GM12878 (cell line): Measurements from ENCODE around the gene ERN2. TPM values are rescaled to one million over a fixed set of nuclear protein-coding genes. Genes with fewer than 3 reads are reported as not detected.

ENCODE experiments used
- ATAC-seq: fragments of 200-7000 bp; cut with Tn5 transposase; 3 replicates; pipeline ENCODE4 v1.9.1; 2020; ENCODE audit warnings: mild to moderate bottlenecking, moderate library complexity
- BruUV-seq: library from RNA; stranded (reverse); fragments of 400-500 nt; replicated peaks from 2 replicates; lab custom pipeline; 2021; lab: Mats Ljungman, UMichigan
- CTCF ChIA-PET: fragments of 300-600 bp; sonication (Branson Sonifier 250); formaldehyde crosslinking; extraction: SDS; loops from one replicate; lab custom pipeline; 2021; ENCODE audit warnings: inconsistent platforms; lab: Yijun Ruan, JAX
- POLR2A ChIA-PET: fragments of 350-600 bp; formaldehyde crosslinking; extraction: SDS; loops from one replicate; lab custom pipeline; 2021; ENCODE audit warnings: inconsistent platforms; lab: Charles Lee
- RAD21 ChIA-PET: fragments of 300-600 bp; sonication (Branson Sonifier 250); formaldehyde crosslinking; loops from one replicate; lab custom pipeline; 2023; ENCODE audit warnings: antibody characterized with exemption; ENCODE audit not compliant: unreplicated experiment; lab: Charles Lee
- SMC1A ChIA-PET: fragments of 300-600 bp; sonication (Branson Sonifier 250); formaldehyde crosslinking; loops from one replicate; lab custom pipeline; 2023; ENCODE audit not compliant: unreplicated experiment, uncharacterized antibody; lab: Charles Lee
- DNase-seq: peaks from one replicate; pipeline ENCODE4 v3.0.0-alpha.2; 2011; ENCODE audit warnings: low read depth, low spot score
- FAIRE-seq: peaks from 3 replicates; lab custom pipeline; 2011; peaks lifted over from hg19 to GRCh38; lab: Jason Lieb, UNC
- H2AFZ ChIP-seq: 2 replicates; pipeline ENCODE4 v1.6.0; 2011; ENCODE audit warnings: low read depth, low read length, control low read depth; ENCODE audit not compliant: control insufficient read depth
- H3K27ac ChIP-seq: 2 replicates; pipeline ENCODE4 v1.5.1; 2011; ENCODE audit warnings: control low read depth; ENCODE audit not compliant: control insufficient read depth, insufficient read depth
- H3K27me3 ChIP-seq, 2 experiments: replicated peaks in 1 of 2; 2 replicates each; pipeline versions ENCODE4 v1.6.0 to v1.6.1; 2011; ENCODE audit warnings: low read length in 1 of 2; ENCODE audit not compliant: control insufficient read depth in 2 of 2, insufficient read depth in 2 of 2
- H3K36me3 ChIP-seq, 2 experiments: 2 replicates each; pipeline ENCODE4 v1.5.1; 2011; ENCODE audit warnings: low read length in 1 of 2; ENCODE audit not compliant: control insufficient read depth in 2 of 2, insufficient read depth in 2 of 2
- H3K4me1 ChIP-seq: 2 replicates; pipeline ENCODE4 v1.6.1; 2011; ENCODE audit warnings: mild to moderate bottlenecking, low read length, moderate library complexity, mixed read lengths; ENCODE audit not compliant: control insufficient read depth, insufficient read depth
- H3K4me2 ChIP-seq: 2 replicates; pipeline ENCODE4 v1.6.0; 2011; ENCODE audit warnings: control low read depth; ENCODE audit not compliant: control insufficient read depth, insufficient read depth
- H3K4me3 ChIP-seq: fragments of 200-600 bp; sonication (generic); 2 replicates; pipeline ENCODE4 v1.5.1; 2016
- H3K79me2 ChIP-seq: 2 replicates; pipeline ENCODE4 v1.6.0; 2011; ENCODE audit warnings: low read length; ENCODE audit not compliant: control insufficient read depth, insufficient read depth
- H3K9ac ChIP-seq: 2 replicates; pipeline ENCODE4 v1.8.0; 2011; ENCODE audit warnings: low read length, control low read depth, mixed read lengths; ENCODE audit not compliant: control insufficient read depth, insufficient read depth
- H3K9me3 ChIP-seq: replicated peaks from 3 replicates; pipeline ENCODE4 v1.5.1; 2011; ENCODE audit warnings: mild to moderate bottlenecking, low read length; ENCODE audit not compliant: control insufficient read depth, insufficient read depth
- H4K20me1 ChIP-seq: 2 replicates; pipeline ENCODE4 v1.6.0; 2011; ENCODE audit not compliant: control insufficient read depth, insufficient read depth
- NFIC ChIP-seq: IDR thresholded peaks from 2 replicates; pipeline ENCODE4 v1.6.1; 2012; ENCODE audit warnings: low read depth, mild to moderate bottlenecking, inconsistent platforms, low read length, moderate library complexity
- WGBS: methylation state at CpG from one replicate; pipeline ENCODE4 v1.1.6; 2016; ENCODE audit warnings: low lambda C conversion rate; ENCODE audit not compliant: insufficient replicate concordance, insufficient coverage; ENCODE audit errors: missing lambda C conversion rate; 5-methylcytosine and 5-hydroxymethylcytosine counted together
- in situ Hi-C: fragments of 300-500 bp; cut with MboI; formaldehyde crosslinking; loops from 9 replicates; pipeline ENCODE4 v1.14.3; 2018; ENCODE audit warnings: mixed read lengths
- intact Hi-C: fragments of 100-400 bp; cut with micrococcal nuclease; formaldehyde crosslinking; loops from one replicate; pipeline ENCODE4 v1.14.2; 2022; ENCODE audit not compliant: unreplicated experiment
- polyA plus RNA-seq, 11 experiments: library from polyadenylated mRNA; depleted of rRNA in 4 of 11; unstranded in 6 of 11; stranded (reverse) in 5 of 11; fragments of >200 nt; fragmentation: Nextera tagmentation in 4 of 11; fragmentation: Illumina TruSeq in 1 of 11; extraction: Ambion mirVana in 4 of 11; extraction: Trizol in 1 of 11; gene quantifications; 1 replicate in 1 of 11; 2 replicates in 10 of 11; pipeline versions ENCODE4 v1.2.1 to v1.2.3, GENCODE V29; 2011 to 2016; ENCODE audit warnings: inconsistent platforms in 2 of 11, missing spikeins in 2 of 11, low read depth in 1 of 11
- total RNA-seq, 4 experiments: library from RNA; depleted of rRNA in 3 of 4; stranded (reverse); fragments of >200 nt in 3 of 4; fragmentation: Illumina TruSeq in 1 of 4; extraction: Trizol in 1 of 4; gene quantifications; 2 replicates each; pipeline versions ENCODE4 v1.2.1 to v1.2.3, GENCODE V29; 2013 to 2021
- TF ChIP-seq, protein P1 (sequence below): fragments of 450-650 bp; formaldehyde crosslinking; IDR thresholded peaks from 2 replicates; pipeline ENCODE4 v1.4.0; 2022; ENCODE audit warnings: mild to moderate bottlenecking, moderate library complexity

The ERN2 gene
- total and polyA plus RNA-seq, 10 of the 15 experiments (the other 5 are each of a cell fraction or from before 2014, with no cell fraction given) = 0.06 to 0.95 (median 0.36) TPM; not detected in 5

DNA sequence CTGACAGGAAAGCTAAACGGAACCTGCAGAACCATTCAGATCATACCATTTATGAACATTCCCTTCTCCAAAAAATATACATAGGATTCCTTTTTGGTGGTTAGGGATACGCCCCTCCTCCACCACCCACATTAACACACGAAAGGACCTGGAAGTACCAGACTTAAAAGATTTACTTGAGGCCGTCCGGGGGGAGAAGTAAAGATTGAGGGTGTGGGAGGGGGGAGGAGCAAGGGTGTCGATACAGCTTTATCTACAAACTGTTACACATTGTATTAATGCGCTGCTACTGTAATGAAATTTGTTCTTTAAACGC is 72.4 kb downstream of the ERN2 start:
- no peak for DNase-seq
- intact Hi-C loops (loop anchor here (5.0 to 10.0 kb wide), 2 partner anchors 37 to 894 kb away; partner anchors contain the start of genes PLK1 and RBBP6), in situ Hi-C loops (no loop called here)
- peak overlapping the region; percentile 85 for H2AFZ ChIP-seq
- H3K9ac ChIP-seq = peak overlapping the region; percentile 89
- SMC1A ChIA-PET = interaction anchor here (0.8 to 1.1 kb wide), 3 partner anchors 12 to 39 kb away, joined by 3 read pairs; no protein-coding TSS in a partner anchor
- peak overlapping the region; percentile 85 for H3K4me2 ChIP-seq
- CTCF ChIA-PET = interaction anchor here (1.1 kb wide), 1 partner anchor 44 kb away, joined by 3 read pairs; no protein-coding TSS in a partner anchor
- peaks cover 3% of the 10 kb centered on the region; the same call in 1 of the 2 replicates for H3K4me1 ChIP-seq
- peak; percentile 7 for ATAC-seq
- H3K9me3 ChIP-seq = no peaks in the 10 kb centered on the region
- TF ChIP-seq, protein P1, sequence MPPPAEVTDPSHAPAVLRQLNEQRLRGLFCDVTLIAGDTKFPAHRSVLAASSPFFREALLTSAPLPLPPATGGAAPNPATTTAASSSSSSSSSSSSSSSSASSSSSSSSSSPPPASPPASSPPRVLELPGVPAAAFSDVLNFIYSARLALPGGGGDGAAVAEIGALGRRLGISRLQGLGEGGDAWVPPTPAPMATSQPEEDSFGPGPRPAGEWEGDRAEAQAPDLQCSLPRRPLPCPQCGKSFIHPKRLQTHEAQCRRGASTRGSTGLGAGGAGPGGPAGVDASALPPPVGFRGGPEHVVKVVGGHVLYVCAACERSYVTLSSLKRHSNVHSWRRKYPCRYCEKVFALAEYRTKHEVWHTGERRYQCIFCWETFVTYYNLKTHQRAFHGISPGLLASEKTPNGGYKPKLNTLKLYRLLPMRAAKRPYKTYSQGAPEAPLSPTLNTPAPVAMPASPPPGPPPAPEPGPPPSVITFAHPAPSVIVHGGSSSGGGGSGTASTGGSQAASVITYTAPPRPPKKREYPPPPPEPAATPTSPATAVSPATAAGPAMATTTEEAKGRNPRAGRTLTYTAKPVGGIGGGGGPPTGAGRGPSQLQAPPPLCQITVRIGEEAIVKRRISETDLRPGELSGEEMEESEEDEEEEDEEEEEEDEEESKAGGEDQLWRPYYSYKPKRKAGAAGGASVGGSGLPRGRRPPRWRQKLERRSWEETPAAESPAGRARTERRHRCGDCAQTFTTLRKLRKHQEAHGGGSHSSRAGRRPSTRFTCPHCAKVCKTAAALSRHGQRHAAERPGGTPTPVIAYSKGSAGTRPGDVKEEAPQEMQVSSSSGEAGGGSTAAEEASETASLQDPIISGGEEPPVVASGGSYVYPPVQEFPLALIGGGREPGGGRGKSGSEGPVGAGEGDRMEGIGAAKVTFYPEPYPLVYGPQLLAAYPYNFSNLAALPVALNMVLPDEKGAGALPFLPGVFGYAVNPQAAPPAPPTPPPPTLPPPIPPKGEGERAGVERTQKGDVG (CRISPR knock-in tag) = no peak
- 0 out of 2 replicates have a peak, but pooled peaks have one; percentile 18 for TF ChIP-seq NFIC
- H3K27me3 ChIP-seq = no peaks in the 10 kb centered on the region
- H3K4me3 ChIP-seq = peak overlapping the region; percentile 80
- RAD21 ChIA-PET = interaction anchor here (1.1 to 1.2 kb wide), 2 partner anchors 11 to 12 kb away, joined by 3 read pairs; no protein-coding TSS in a partner anchor
- peak overlapping the region; percentile 81 for H3K27ac ChIP-seq
- under 1% methylated on average over 8 of the region's 8 CpGs for WGBS
- POLR2A ChIA-PET = interaction anchor here (0.6 to 1.3 kb wide), 3 partner anchors 36 to 50 kb away, joined by 3 to 7 read pairs (median 4); partner anchors contain the start of gene PLK1
- no TSS peak for BruUV-seq
- H4K20me1 ChIP-seq = no peaks in the 10 kb centered on the region
- peaks cover 37% of the 10 kb centered on the region for H3K79me2 ChIP-seq
- peaks cover 0 to 10% of the 10 kb centered on the region in 2 experiments; a peak in 1 of 4 replicates for H3K36me3 ChIP-seq
- FAIRE-seq = peak; percentile 44

Other genes with a start within 250 kb of the ERN2 start
Only the 7 nearest of the 9 such genes appear.
- gene UBFD1, start 155.5 kb downstream of the ERN2 start, total RNA-seq (2014; rRNA removed) = 31.3 and 38.3 TPM in 2 replicates
- gene UBFD1, start 155.5 kb downstream of the ERN2 start, total RNA-seq (2014; rRNA removed; fragmentation: Illumina TruSeq; extraction: Trizol) = 18.1 and 19.0 TPM in 2 replicates
- 45.8 and 48.5 TPM in 2 replicates for gene UBFD1, start 155.5 kb downstream of the ERN2 start, total RNA-seq (2021)
- 37.6 and 41.9 TPM in 2 replicates for gene UBFD1, start 155.5 kb downstream of the ERN2 start, polyA plus RNA-seq (2011; rRNA removed)
- 23.4 and 23.7 TPM in 2 replicates for gene UBFD1, start 155.5 kb downstream of the ERN2 start, polyA plus RNA-seq (2014; fragmentation: Illumina TruSeq; extraction: Trizol)
- gene UBFD1, start 155.5 kb downstream of the ERN2 start, polyA plus RNA-seq (2014; fragmentation: Nextera tagmentation; extraction: Ambion mirVana) = 1 to 10 TPM; 7.3 to 7.9 TPM
- 31.1 and 40.7 TPM in 2 replicates for gene UBFD1, start 155.5 kb downstream of the ERN2 start, polyA plus RNA-seq (2014; rRNA removed)
- gene UBFD1, start 155.5 kb downstream of the ERN2 start, polyA plus RNA-seq (2016; fragmentation: Nextera tagmentation; extraction: Ambion mirVana) = 10 to 100 TPM; 33.2 to 38.6 TPM
- gene NDUFAB1, start 116.9 kb downstream of the ERN2 start, total RNA-seq (2014; rRNA removed) = 258 and 271 TPM in 2 replicates
- 115 and 123 TPM in 2 replicates for gene NDUFAB1, start 116.9 kb downstream of the ERN2 start, total RNA-seq (2014; rRNA removed; fragmentation: Illumina TruSeq; extraction: Trizol)
- 131 and 137 TPM in 2 replicates for gene NDUFAB1, start 116.9 kb downstream of the ERN2 start, total RNA-seq (2021)
- 237 and 375 TPM in 2 replicates for gene NDUFAB1, start 116.9 kb downstream of the ERN2 start, polyA plus RNA-seq (2011; rRNA removed)
- 64.1 and 79.9 TPM in 2 replicates for gene NDUFAB1, start 116.9 kb downstream of the ERN2 start, polyA plus RNA-seq (2014; fragmentation: Illumina TruSeq; extraction: Trizol)
- 100 to 1,000 TPM in 1 of 2 experiments, 10 to 100 TPM in 1; 99.8 to 226 TPM for gene NDUFAB1, start 116.9 kb downstream of the ERN2 start, polyA plus RNA-seq (2014; fragmentation: Nextera tagmentation; extraction: Ambion mirVana)
- gene NDUFAB1, start 116.9 kb downstream of the ERN2 start, polyA plus RNA-seq (2014; rRNA removed) = 325 and 378 TPM in 2 replicates
- 100 to 1,000 TPM; 564 to 584 TPM for gene NDUFAB1, start 116.9 kb downstream of the ERN2 start, polyA plus RNA-seq (2016; fragmentation: Nextera tagmentation; extraction: Ambion mirVana)
- 15.8 and 18.0 TPM in 2 replicates for gene PALB2, start 71.9 kb downstream of the ERN2 start, total RNA-seq (2014; rRNA removed)
- 23.4 and 23.8 TPM in 2 replicates for gene PALB2, start 71.9 kb downstream of the ERN2 start, total RNA-seq (2014; rRNA removed; fragmentation: Illumina TruSeq; extraction: Trizol)
- gene PALB2, start 71.9 kb downstream of the ERN2 start, total RNA-seq (2021) = 17.1 and 17.3 TPM in 2 replicates
- gene PALB2, start 71.9 kb downstream of the ERN2 start, polyA plus RNA-seq (2011; rRNA removed) = 12.4 and 18.8 TPM in 2 replicates
- gene PALB2, start 71.9 kb downstream of the ERN2 start, polyA plus RNA-seq (2014; fragmentation: Illumina TruSeq; extraction: Trizol) = 18.7 and 22.6 TPM in 2 replicates
- 10 to 100 TPM in 1 of 2 experiments, 1 to 10 TPM in 1; 9.2 to 15.1 TPM for gene PALB2, start 71.9 kb downstream of the ERN2 start, polyA plus RNA-seq (2014; fragmentation: Nextera tagmentation; extraction: Ambion mirVana)
- 12.2 and 17.8 TPM in 2 replicates for gene PALB2, start 71.9 kb downstream of the ERN2 start, polyA plus RNA-seq (2014; rRNA removed)
- gene PALB2, start 71.9 kb downstream of the ERN2 start, polyA plus RNA-seq (2016; fragmentation: Nextera tagmentation; extraction: Ambion mirVana) = 10 to 100 TPM; 22.4 to 24.6 TPM
- gene DCTN5, start 71.8 kb downstream of the ERN2 start, total RNA-seq (2014; rRNA removed) = 49.1 and 61.9 TPM in 2 replicates
- gene DCTN5, start 71.8 kb downstream of the ERN2 start, total RNA-seq (2014; rRNA removed; fragmentation: Illumina TruSeq; extraction: Trizol) = 66.6 and 69.3 TPM in 2 replicates
- 84.7 and 86.6 TPM in 2 replicates for gene DCTN5, start 71.8 kb downstream of the ERN2 start, total RNA-seq (2021)
- 153 and 159 TPM in 2 replicates for gene DCTN5, start 71.8 kb downstream of the ERN2 start, polyA plus RNA-seq (2011; rRNA removed)
- 97.1 and 108 TPM in 2 replicates for gene DCTN5, start 71.8 kb downstream of the ERN2 start, polyA plus RNA-seq (2014; fragmentation: Illumina TruSeq; extraction: Trizol)
- gene DCTN5, start 71.8 kb downstream of the ERN2 start, polyA plus RNA-seq (2014; fragmentation: Nextera tagmentation; extraction: Ambion mirVana) = 10 to 100 TPM; 69.2 to 72.5 TPM
- gene DCTN5, start 71.8 kb downstream of the ERN2 start, polyA plus RNA-seq (2014; rRNA removed) = 66.4 and 76.2 TPM in 2 replicates
- 100 to 1,000 TPM; 123 to 126 TPM for gene DCTN5, start 71.8 kb downstream of the ERN2 start, polyA plus RNA-seq (2016; fragmentation: Nextera tagmentation; extraction: Ambion mirVana)
- 67.2 and 79.9 TPM in 2 replicates for gene PLK1, start 34.3 kb downstream of the ERN2 start, total RNA-seq (2014; rRNA removed)
- 23.4 and 27.3 TPM in 2 replicates for gene PLK1, start 34.3 kb downstream of the ERN2 start, total RNA-seq (2014; rRNA removed; fragmentation: Illumina TruSeq; extraction: Trizol)
- gene PLK1, start 34.3 kb downstream of the ERN2 start, total RNA-seq (2021) = 120 and 124 TPM in 2 replicates
- 31.1 and 59.2 TPM in 2 replicates for gene PLK1, start 34.3 kb downstream of the ERN2 start, polyA plus RNA-seq (2011; rRNA removed)
- 145 and 189 TPM in 2 replicates for gene PLK1, start 34.3 kb downstream of the ERN2 start, polyA plus RNA-seq (2014; fragmentation: Illumina TruSeq; extraction: Trizol)
- 10 to 100 TPM; 11.3 to 19.5 TPM for gene PLK1, start 34.3 kb downstream of the ERN2 start, polyA plus RNA-seq (2014; fragmentation: Nextera tagmentation; extraction: Ambion mirVana)
- gene PLK1, start 34.3 kb downstream of the ERN2 start, polyA plus RNA-seq (2014; rRNA removed) = 89.2 and 107 TPM in 2 replicates
- gene PLK1, start 34.3 kb downstream of the ERN2 start, polyA plus RNA-seq (2016; fragmentation: Nextera tagmentation; extraction: Ambion mirVana) = 100 to 1,000 TPM; 184 to 191 TPM
- not detected in 2 replicates for gene CHP2, start 41.8 kb upstream of the ERN2 start, total RNA-seq (2014; rRNA removed)
- gene CHP2, start 41.8 kb upstream of the ERN2 start, total RNA-seq (2014; rRNA removed; fragmentation: Illumina TruSeq; extraction: Trizol) = not detected in 2 replicates
- gene CHP2, start 41.8 kb upstream of the ERN2 start, total RNA-seq (2021) = 0.08 TPM in 1 of 2 replicates, not detected in the other
- gene CHP2, start 41.8 kb upstream of the ERN2 start, polyA plus RNA-seq (2011; rRNA removed) = not detected in 2 replicates
- gene CHP2, start 41.8 kb upstream of the ERN2 start, polyA plus RNA-seq (2014; fragmentation: Illumina TruSeq; extraction: Trizol) = not detected in 2 replicates
- gene CHP2, start 41.8 kb upstream of the ERN2 start, polyA plus RNA-seq (2014; fragmentation: Nextera tagmentation; extraction: Ambion mirVana) = not detected
- gene CHP2, start 41.8 kb upstream of the ERN2 start, polyA plus RNA-seq (2014; rRNA removed) = not detected in 2 replicates
- gene CHP2, start 41.8 kb upstream of the ERN2 start, polyA plus RNA-seq (2016; fragmentation: Nextera tagmentation; extraction: Ambion mirVana) = not detected
- gene PRKCB, start 122.8 kb upstream of the ERN2 start, total RNA-seq (2014; rRNA removed) = 106 and 118 TPM in 2 replicates
- gene PRKCB, start 122.8 kb upstream of the ERN2 start, total RNA-seq (2014; rRNA removed; fragmentation: Illumina TruSeq; extraction: Trizol) = 117 and 119 TPM in 2 replicates
- gene PRKCB, start 122.8 kb upstream of the ERN2 start, total RNA-seq (2021) = 148 and 158 TPM in 2 replicates
- gene PRKCB, start 122.8 kb upstream of the ERN2 start, polyA plus RNA-seq (2011; rRNA removed) = 134 and 135 TPM in 2 replicates
- gene PRKCB, start 122.8 kb upstream of the ERN2 start, polyA plus RNA-seq (2014; fragmentation: Illumina TruSeq; extraction: Trizol) = 121 and 128 TPM in 2 replicates
- 10 to 100 TPM; 42.4 to 60.2 TPM for gene PRKCB, start 122.8 kb upstream of the ERN2 start, polyA plus RNA-seq (2014; fragmentation: Nextera tagmentation; extraction: Ambion mirVana)
- 85.3 and 88.3 TPM in 2 replicates for gene PRKCB, start 122.8 kb upstream of the ERN2 start, polyA plus RNA-seq (2014; rRNA removed)
- gene PRKCB, start 122.8 kb upstream of the ERN2 start, polyA plus RNA-seq (2016; fragmentation: Nextera tagmentation; extraction: Ambion mirVana) = 10 to 100 TPM; 21.4 to 22.3 TPM